ENCODE results near the gene MIR17HG.

Gene MIR17HG

DNA sequence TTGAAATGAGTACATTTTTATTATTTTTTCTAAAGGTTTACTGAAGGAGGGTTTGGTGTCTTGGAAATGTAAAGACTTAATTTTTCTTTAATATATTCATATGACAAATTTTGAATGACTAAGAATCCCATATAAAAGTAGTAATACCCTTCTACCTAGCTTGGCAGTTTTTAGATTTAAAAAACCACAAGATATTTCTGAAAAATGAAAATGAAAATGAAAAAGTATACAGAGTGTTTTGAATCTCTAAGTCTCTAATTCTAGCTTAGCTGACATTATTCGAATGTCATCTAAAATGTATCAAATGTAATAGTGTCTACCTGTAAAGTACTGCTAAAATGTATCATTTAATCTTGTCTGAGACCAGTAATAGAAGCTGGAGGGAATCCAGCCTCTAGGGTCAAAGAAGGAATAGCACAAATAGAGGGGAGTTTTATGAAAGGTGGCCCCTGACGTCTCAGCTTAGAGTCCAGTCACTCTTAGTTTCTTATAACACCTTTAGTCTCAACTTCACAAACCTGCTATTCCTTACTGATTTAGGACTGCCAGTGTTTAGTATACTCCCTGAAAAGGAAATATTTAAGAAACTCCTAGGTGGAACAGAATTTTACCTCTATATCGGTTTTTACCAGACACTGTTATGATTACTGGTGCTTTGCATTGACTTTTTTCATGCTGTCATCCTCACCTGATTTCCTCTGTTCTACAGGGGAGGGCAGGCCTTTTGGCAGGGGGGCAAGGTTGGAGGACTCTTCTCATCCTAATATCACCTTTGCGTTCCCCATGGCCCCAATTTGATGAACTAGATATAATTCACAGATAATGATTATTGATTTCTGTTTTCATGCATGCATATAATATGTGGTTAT is 16.2 kb upstream of the MIR17HG start:
- in situ Hi-C loops (cut with MboI; ENCODE audit: low pct_unique_long_range_greater_than_20kb, low sequenced_read_pairs, unreplicated experiment) = no loop called here
- DNase-seq (ENCODE audit: low spot score) = no peak
- TF ChIP-seq, protein P1, sequence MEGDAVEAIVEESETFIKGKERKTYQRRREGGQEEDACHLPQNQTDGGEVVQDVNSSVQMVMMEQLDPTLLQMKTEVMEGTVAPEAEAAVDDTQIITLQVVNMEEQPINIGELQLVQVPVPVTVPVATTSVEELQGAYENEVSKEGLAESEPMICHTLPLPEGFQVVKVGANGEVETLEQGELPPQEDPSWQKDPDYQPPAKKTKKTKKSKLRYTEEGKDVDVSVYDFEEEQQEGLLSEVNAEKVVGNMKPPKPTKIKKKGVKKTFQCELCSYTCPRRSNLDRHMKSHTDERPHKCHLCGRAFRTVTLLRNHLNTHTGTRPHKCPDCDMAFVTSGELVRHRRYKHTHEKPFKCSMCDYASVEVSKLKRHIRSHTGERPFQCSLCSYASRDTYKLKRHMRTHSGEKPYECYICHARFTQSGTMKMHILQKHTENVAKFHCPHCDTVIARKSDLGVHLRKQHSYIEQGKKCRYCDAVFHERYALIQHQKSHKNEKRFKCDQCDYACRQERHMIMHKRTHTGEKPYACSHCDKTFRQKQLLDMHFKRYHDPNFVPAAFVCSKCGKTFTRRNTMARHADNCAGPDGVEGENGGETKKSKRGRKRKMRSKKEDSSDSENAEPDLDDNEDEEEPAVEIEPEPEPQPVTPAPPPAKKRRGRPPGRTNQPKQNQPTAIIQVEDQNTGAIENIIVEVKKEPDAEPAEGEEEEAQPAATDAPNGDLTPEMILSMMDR (IDR thresholded peaks at IDR 0.05; ENCODE audit: extremely low read depth, insufficient read depth, missing control alignments) = no peak

- DNase-seq (ENCODE audit: low spot score) = no peak
- in situ Hi-C loops (cut with MboI; ENCODE audit: low pct_unique_long_range_greater_than_20kb, low sequenced_read_pairs, unreplicated experiment) = no loop called here
- TF ChIP-seq, protein P1 (IDR thresholded peaks at IDR 0.05; ENCODE audit: extremely low read depth, insufficient read depth, missing control alignments) = no peak
Measured at GRCh38 chr13:91346062-91346461, 1.4 kb upstream of the MIR17HG start.

DNA sequence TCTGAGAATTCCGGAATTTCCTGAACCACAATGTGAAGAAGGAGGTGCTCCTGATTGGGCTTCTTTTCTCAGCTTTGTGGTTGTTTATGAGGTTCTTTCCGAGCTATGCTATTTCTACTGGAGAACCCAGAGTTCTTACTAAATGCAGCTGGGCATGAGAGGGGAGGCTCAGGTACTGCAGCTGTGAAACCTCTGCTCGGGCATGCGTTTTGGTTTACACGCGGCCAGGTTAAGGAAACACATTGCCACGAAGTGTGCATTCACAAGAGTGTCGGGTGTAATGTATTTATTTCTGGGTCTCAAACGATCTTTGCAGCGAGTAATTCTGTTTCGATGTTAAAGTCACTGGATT is 661 bp upstream of the MIR17HG start:
- peak; percentile 46 for DNase-seq (ENCODE audit: low spot score)
- in situ Hi-C loops (cut with MboI; ENCODE audit: low pct_unique_long_range_greater_than_20kb, low sequenced_read_pairs, unreplicated experiment) = no loop called here
- TF ChIP-seq, protein P1 (IDR thresholded peaks at IDR 0.05; ENCODE audit: extremely low read depth, insufficient read depth, missing control alignments) = no peak

GRCh38 chr13:91347996-91348905 is 764 bp downstream of the MIR17HG start:
- TF ChIP-seq, protein P1 (IDR thresholded peaks at IDR 0.05; ENCODE audit: extremely low read depth, insufficient read depth, missing control alignments) = peak; percentile 34
- in situ Hi-C loops (cut with MboI; ENCODE audit: low pct_unique_long_range_greater_than_20kb, low sequenced_read_pairs, unreplicated experiment) = no loop called here
- peak; percentile 87 for DNase-seq (ENCODE audit: low spot score)

DNA sequence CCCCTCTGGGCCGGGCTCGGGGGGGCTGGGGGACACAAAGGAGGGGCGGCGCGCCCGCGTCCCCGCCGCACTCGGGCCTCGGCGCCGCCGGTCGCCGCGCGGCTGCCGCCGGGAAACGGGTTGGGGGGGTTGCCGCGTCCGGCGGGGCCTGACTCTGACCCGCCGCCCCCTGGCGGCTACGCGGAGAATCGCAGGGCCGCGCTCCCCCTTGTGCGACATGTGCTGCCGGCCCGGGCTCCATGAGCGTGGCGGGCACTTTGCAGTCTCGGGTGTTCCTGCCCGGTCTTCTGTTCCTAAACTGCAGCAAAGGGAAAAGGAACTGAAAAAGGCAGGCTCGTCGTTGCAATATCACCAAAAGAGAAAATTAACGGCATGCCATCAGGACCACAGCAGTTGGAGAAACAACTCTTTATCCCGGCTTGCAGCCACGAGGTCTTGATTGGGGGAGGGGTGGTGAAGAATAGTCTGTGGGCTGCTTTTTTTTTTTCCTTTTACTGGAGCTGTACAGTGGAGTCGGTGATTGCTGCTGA is 1.5 kb downstream of the MIR17HG start:
- TF ChIP-seq, protein P1 (IDR thresholded peaks at IDR 0.05; ENCODE audit: extremely low read depth, insufficient read depth, missing control alignments) = peak; percentile 98
- in situ Hi-C loops (cut with MboI; ENCODE audit: low pct_unique_long_range_greater_than_20kb, low sequenced_read_pairs, unreplicated experiment) = no loop called here
- DNase-seq (ENCODE audit: low spot score) = peak; percentile 85

Data from GM13977 (cell line).